HepG2 (cell line): Measurements from ENCODE around the gene PXYLP1. TPM values are rescaled to one million over a fixed set of nuclear protein-coding genes. Genes with fewer than 3 reads are reported as not detected.

ENCODE experiments used
- CBX5 ChIP-seq: sonication (generic); formaldehyde crosslinking; IDR thresholded peaks from 2 replicates; pipeline ENCODE4 v1.4.0; 2020; ENCODE audit warnings: missing genetic modification reagents, borderline replicate concordance
- EZH2 ChIP-seq: conservative IDR thresholded peaks from 2 replicates; pipeline ENCODE4 v1.6.1; 2012; ENCODE audit warnings: mild to moderate bottlenecking, low read depth, low read length, moderate library complexity
- KDM2A ChIP-seq: sonication (generic); formaldehyde crosslinking; IDR thresholded peaks from 2 replicates; pipeline ENCODE4 v1.4.0; 2020; ENCODE audit warnings: low read depth, missing genetic modification reagents, borderline replicate concordance
- SNAPC4 ChIP-seq: sonication (generic); formaldehyde crosslinking; IDR thresholded peaks from 2 replicates; pipeline ENCODE4 v1.4.0; 2020; ENCODE audit warnings: mild to moderate bottlenecking, missing genetic modification reagents
- THAP11 ChIP-seq: IDR thresholded peaks from 2 replicates; pipeline ENCODE4 v1.6.1; 2016; ENCODE audit warnings: missing biosample characterization, missing genetic modification reagents
- ZFP82 ChIP-seq: sonication (generic); formaldehyde crosslinking; IDR thresholded peaks from 2 replicates; pipeline ENCODE4 v1.5.1; 2020; ENCODE audit warnings: mild to moderate bottlenecking, missing genetic modification reagents, borderline replicate concordance
- ZNF253 ChIP-seq: sonication (generic); formaldehyde crosslinking; IDR thresholded peaks from 2 replicates; pipeline ENCODE4 v1.8.0; 2022; ENCODE audit warnings: mild to moderate bottlenecking, missing genetic modification reagents, borderline replicate concordance
- ZNF264 ChIP-seq: sonication (generic); formaldehyde crosslinking; IDR thresholded peaks from 2 replicates; pipeline ENCODE4 v1.4.0; 2020; ENCODE audit warnings: missing genetic modification reagents
- ZNF280D ChIP-seq: sonication (generic); formaldehyde crosslinking; IDR thresholded peaks from 2 replicates; pipeline ENCODE4 v1.5.1; 2020; ENCODE audit warnings: mild to moderate bottlenecking, missing genetic modification reagents
- ZNF468 ChIP-seq: sonication (generic); formaldehyde crosslinking; IDR thresholded peaks from 2 replicates; pipeline ENCODE4 v1.8.0; 2022; ENCODE audit warnings: mild to moderate bottlenecking, moderate library complexity, missing genetic modification reagents
- ZNF614 ChIP-seq: IDR thresholded peaks from 2 replicates; pipeline ENCODE4 v1.6.1; 2018; ENCODE audit warnings: missing biosample characterization, missing genetic modification reagents, inconsistent platforms, borderline replicate concordance
- ZNF772 ChIP-seq: sonication (generic); formaldehyde crosslinking; IDR thresholded peaks from 2 replicates; pipeline ENCODE4 v1.5.0; 2020; ENCODE audit warnings: mild to moderate bottlenecking, missing genetic modification reagents
- ZNF776 ChIP-seq: sonication (generic); formaldehyde crosslinking; IDR thresholded peaks from 2 replicates; pipeline ENCODE4 v1.4.0; 2020; ENCODE audit warnings: mild to moderate bottlenecking, missing genetic modification reagents
- polyA plus RNA-seq, 8 experiments: library from polyadenylated mRNA; depleted of rRNA in 3 of 8; stranded (reverse) in 7 of 8; unstranded in 1 of 8; fragments of >200 nt; fragmentation: Illumina TruSeq in 4 of 8; extraction: Trizol in 4 of 8; gene quantifications; 2 replicates each; pipeline versions ENCODE4 v1.2.1 to v1.2.3, GENCODE V29; 2011 to 2016; ENCODE audit warnings: low read depth in 4 of 8, missing spikeins in 1 of 8, mixed read lengths in 1 of 8; ENCODE audit not compliant: insufficient read depth in 1 of 8
- total RNA-seq, 5 experiments: library from RNA; depleted of rRNA; stranded (reverse); fragments of >200 nt; fragmentation: Illumina TruSeq; extraction: Trizol; gene quantifications; 2 replicates each; pipeline ENCODE4 v1.2.3, GENCODE V29; 2016; ENCODE audit warnings: low read depth in 1 of 5
- TF ChIP-seq, protein P1 (sequence below): IDR thresholded peaks from 2 replicates; pipeline ENCODE4 v1.6.1; 2018; ENCODE audit warnings: missing genetic modification reagents, mild to moderate bottlenecking, missing compliant biosample characterization
- TF ChIP-seq, protein P2 (sequence below): sonication (generic); formaldehyde crosslinking; IDR thresholded peaks from 2 replicates; pipeline ENCODE4 v1.4.0; 2020; ENCODE audit warnings: missing genetic modification reagents, mild to moderate bottlenecking, borderline replicate concordance
- TF ChIP-seq, protein P3 (sequence below): sonication (generic); formaldehyde crosslinking; IDR thresholded peaks from 2 replicates; pipeline ENCODE4 v1.5.0; 2020; ENCODE audit warnings: missing genetic modification reagents, mild to moderate bottlenecking, borderline replicate concordance

Gene PXYLP1
- total and polyA plus RNA-seq, 2 of the 13 experiments (the other 11 are each of a cell fraction or from before 2014, with no cell fraction given): 4.9 to 8.1 TPM

GRCh38 chr3:141192345-141192744 lies 39.3 kb upstream of the PXYLP1 start (continued):
- TF ChIP-seq KDM2A (CRISPR knock-in tag): peak; percentile 60; the same call in 1 of the 2 replicates
- no peak for TF ChIP-seq ZNF264 (CRISPR knock-in tag)
- TF ChIP-seq ZNF614 (CRISPR knock-in tag): peak; percentile 71; the same call in 1 of the 2 replicates
- no peak for TF ChIP-seq ZNF772 (CRISPR knock-in tag)
- TF ChIP-seq, protein P1, sequence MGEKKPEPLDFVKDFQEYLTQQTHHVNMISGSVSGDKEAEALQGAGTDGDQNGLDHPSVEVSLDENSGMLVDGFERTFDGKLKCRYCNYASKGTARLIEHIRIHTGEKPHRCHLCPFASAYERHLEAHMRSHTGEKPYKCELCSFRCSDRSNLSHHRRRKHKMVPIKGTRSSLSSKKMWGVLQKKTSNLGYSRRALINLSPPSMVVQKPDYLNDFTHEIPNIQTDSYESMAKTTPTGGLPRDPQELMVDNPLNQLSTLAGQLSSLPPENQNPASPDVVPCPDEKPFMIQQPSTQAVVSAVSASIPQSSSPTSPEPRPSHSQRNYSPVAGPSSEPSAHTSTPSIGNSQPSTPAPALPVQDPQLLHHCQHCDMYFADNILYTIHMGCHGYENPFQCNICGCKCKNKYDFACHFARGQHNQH (CRISPR knock-in tag): no peak; the same call in 1 of the 2 replicates
- TF ChIP-seq CBX5 (CRISPR knock-in tag): peak; percentile 66; the same call in 1 of the 2 replicates
- no peak for TF ChIP-seq ZNF253 (CRISPR knock-in tag)
- TF ChIP-seq, protein P2, sequence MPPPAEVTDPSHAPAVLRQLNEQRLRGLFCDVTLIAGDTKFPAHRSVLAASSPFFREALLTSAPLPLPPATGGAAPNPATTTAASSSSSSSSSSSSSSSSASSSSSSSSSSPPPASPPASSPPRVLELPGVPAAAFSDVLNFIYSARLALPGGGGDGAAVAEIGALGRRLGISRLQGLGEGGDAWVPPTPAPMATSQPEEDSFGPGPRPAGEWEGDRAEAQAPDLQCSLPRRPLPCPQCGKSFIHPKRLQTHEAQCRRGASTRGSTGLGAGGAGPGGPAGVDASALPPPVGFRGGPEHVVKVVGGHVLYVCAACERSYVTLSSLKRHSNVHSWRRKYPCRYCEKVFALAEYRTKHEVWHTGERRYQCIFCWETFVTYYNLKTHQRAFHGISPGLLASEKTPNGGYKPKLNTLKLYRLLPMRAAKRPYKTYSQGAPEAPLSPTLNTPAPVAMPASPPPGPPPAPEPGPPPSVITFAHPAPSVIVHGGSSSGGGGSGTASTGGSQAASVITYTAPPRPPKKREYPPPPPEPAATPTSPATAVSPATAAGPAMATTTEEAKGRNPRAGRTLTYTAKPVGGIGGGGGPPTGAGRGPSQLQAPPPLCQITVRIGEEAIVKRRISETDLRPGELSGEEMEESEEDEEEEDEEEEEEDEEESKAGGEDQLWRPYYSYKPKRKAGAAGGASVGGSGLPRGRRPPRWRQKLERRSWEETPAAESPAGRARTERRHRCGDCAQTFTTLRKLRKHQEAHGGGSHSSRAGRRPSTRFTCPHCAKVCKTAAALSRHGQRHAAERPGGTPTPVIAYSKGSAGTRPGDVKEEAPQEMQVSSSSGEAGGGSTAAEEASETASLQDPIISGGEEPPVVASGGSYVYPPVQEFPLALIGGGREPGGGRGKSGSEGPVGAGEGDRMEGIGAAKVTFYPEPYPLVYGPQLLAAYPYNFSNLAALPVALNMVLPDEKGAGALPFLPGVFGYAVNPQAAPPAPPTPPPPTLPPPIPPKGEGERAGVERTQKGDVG (CRISPR knock-in tag): no peak
- no peak for TF ChIP-seq ZNF468 (CRISPR knock-in tag)
- peak; percentile 50; the same call in 1 of the 2 replicates for TF ChIP-seq THAP11
- TF ChIP-seq SNAPC4 (CRISPR knock-in tag): no peak
- no peak for TF ChIP-seq ZNF776 (CRISPR knock-in tag)
- no peak for TF ChIP-seq ZFP82 (CRISPR knock-in tag)
- TF ChIP-seq EZH2: no peak
- TF ChIP-seq, protein P3, sequence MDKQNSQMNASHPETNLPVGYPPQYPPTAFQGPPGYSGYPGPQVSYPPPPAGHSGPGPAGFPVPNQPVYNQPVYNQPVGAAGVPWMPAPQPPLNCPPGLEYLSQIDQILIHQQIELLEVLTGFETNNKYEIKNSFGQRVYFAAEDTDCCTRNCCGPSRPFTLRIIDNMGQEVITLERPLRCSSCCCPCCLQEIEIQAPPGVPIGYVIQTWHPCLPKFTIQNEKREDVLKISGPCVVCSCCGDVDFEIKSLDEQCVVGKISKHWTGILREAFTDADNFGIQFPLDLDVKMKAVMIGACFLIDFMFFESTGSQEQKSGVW: no peak
- TF ChIP-seq ZNF280D (CRISPR knock-in tag): no peak; the same call in 1 of the 2 replicates
